ENCODE results near the gene SEMA5B.

DNA sequence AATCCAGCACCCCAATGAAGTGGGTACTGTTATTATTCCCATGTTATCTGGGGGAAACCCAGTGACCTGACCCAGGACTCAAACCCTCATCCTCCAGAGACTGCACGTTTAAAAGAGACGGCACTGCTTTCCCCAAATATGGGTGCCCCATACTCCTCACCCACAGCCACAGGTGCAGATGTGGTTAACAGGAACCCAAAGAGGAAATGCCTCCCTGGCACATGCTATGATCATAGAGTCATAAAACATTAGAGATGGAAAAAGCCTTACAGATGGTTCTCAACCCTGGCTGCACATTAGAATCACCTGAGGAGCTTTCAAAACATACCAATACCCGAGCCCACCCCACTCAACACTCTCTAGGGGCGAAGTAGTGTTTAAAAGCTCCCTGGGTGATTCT, 111.5 kb downstream of the SEMA5B start:
- no peak for TF ChIP-seq POLR2A (IDR thresholded peaks at IDR 0.05)
- TF ChIP-seq, protein P1, sequence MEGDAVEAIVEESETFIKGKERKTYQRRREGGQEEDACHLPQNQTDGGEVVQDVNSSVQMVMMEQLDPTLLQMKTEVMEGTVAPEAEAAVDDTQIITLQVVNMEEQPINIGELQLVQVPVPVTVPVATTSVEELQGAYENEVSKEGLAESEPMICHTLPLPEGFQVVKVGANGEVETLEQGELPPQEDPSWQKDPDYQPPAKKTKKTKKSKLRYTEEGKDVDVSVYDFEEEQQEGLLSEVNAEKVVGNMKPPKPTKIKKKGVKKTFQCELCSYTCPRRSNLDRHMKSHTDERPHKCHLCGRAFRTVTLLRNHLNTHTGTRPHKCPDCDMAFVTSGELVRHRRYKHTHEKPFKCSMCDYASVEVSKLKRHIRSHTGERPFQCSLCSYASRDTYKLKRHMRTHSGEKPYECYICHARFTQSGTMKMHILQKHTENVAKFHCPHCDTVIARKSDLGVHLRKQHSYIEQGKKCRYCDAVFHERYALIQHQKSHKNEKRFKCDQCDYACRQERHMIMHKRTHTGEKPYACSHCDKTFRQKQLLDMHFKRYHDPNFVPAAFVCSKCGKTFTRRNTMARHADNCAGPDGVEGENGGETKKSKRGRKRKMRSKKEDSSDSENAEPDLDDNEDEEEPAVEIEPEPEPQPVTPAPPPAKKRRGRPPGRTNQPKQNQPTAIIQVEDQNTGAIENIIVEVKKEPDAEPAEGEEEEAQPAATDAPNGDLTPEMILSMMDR (IDR thresholded peaks at IDR 0.05) = no peak
